GM18502 (cell line): Measurements from ENCODE around the gene GABARAP.

Experiments
- ATAC-seq: cut with Tn5 transposase; IDR thresholded peaks from one replicate; pipeline ENCODE4 v1.9.1; 2021; ENCODE audit warnings: mild to moderate bottlenecking; ENCODE audit not compliant: unreplicated experiment, poor library complexity

Gene GABARAP

DNA sequence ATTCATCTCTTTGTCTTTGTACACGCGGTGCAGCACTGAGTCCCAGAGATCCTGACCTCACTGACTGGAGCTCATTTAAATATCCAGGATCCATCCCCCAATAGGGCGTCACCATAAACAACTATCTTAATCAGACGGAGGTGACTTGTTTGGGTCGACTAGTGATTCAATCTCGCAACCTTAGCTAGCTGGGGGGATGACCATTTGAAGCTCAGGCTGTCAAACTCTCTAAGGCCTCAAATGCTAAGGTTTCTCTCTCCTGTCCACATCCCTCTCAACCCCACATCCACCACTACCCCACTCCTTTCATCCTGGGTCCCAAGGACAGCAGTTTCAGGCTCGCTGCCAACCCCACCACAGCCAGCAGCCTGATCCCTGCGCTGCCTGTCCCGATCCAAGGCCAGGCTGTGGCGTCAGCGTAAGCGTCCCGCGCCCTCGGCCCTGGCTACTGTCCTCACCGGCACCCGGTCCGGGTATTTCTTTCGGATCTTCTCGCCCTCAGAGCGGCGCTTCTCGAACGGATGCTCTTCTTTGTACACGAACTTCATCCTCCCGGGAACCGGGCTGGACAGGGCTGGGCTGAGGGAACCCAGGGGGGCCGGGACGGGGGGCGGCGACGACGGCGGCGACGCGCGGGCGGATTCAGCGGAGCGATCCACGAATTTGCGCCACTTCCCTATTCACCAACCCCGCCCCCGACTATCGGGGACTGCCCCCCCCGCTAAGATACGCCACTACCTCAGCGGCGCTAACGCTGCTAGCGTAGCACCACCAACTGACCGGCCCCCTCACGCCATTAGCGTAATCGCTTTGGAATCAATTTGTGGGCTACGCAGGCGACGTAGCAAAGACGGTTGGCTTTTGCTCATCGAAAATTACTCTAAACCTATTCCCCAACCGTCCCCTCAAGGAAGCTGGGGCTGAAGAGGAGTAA is at the start of gene GABARAP:
Gene GABARAP (minus strand): TSS at position 667 of the 934 bp plus-strand sequence. CDS start 119 bp downstream, at position 548.
- ATAC-seq = peak; percentile 35

DNA sequence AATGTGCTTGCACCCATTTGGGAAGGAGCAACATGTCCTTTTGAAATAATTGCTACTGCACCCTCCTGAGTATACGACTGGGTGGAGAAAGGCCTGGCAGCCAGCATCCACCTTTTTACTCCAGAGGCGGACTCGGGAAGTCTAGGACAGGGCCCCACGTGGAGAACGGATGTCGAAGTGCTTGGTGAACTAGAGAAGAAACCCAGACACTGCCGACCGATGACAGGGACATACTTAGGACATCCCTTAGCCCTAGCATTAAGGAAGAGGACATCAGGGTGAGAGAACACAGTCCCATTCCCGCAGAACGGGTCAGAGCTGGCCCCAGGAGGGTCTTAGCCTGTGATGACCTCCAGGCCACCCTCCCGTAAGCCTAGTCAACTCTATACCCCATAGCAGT is 48.4 kb upstream of the GABARAP start:
- ATAC-seq = no peak

DNA sequence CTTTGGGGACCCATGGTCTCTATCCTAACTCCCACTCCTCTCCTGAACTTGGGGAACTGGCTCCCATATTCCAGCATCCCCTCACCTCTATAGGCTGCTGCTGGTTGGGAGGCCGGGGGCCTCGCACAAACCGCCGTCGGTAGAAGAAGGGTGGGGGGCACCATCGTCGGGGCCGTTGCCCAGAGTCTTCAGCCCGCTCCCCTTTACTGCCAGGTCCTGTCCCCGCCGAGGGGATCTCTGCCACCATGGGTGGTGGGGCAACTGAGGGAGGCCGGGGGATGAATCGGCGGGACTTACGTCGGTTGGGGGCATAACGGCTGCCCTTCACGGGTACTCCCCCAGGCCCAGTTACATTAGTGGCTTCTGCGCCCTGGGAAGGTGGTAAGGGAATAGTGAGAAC is 47.9 kb upstream of the GABARAP start:
- ATAC-seq = no peak

DNA sequence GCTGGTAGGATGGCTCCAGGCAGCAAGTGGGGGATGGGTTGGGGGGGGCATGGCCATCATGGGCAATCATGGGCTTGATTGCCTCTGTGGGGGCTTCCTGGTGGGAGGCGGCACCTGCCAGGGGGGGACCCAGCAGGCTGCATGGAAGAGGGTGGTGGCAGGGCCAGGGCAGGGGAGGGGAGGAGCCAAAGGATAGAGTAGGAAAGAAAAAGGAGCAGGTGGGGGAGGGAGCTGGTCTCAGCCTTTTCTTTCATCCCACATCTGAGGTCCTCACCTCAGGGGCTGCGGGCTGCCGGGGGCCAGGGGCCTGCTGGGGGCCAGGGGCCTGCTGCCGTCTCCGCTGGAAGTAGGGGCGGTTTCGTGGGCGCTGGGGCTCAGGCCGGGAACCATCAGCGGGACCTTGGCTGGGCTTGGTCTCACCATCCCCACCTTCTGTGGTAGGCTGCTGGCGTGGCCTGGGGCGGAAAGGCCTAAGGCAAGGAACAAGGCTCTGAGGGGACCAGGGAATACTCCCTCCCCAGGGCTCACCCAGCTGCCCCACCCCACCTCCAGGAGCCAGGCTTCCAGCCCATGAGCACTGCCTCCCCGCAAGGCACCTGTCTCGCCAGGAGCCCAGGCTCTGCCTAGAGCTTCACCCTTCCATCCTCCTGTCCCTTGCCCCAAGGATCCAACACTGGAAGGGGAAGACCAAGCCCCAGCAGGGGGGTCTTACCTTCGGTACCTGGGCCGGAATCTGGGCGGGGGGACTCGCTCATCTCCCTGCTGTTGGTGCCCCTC is 47.2 kb upstream of the GABARAP start:
- no peak for ATAC-seq

DNA sequence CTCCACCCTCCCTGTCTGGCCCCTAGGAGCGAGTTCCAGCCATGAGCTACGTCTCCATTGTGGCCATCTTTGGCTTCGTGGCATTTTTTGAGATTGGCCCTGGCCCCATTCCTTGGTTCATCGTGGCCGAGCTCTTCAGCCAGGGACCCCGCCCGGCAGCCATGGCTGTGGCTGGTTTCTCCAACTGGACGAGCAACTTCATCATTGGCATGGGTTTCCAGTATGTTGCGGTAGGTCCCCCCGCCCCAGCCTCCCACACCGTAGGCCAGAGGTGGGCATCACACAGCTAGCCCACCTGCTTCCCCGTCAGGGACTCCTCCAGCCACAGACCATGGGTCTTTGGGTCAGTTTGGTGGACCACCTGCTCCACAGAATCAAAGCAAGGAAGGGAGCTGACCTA is 43.4 kb upstream of the GABARAP start:
- no peak for ATAC-seq

DNA sequence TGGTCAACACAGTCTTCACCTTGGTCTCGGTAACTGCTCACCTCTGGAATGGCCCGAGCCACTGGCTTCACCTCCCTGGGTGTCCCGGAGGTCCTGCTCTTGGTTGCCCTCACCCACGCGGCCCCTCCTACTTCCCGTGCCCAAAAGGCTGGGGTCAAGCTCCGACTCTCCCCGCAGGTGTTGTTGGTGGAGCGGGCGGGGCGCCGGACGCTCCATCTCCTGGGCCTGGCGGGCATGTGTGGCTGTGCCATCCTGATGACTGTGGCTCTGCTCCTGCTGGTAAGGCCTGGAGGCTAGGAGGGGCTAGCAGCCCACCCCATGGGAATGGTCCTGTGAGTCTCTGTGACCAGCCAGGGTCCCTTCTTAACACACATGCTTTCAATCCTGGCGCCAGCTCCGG is 42.7 kb upstream of the GABARAP start:
- no peak for ATAC-seq

DNA sequence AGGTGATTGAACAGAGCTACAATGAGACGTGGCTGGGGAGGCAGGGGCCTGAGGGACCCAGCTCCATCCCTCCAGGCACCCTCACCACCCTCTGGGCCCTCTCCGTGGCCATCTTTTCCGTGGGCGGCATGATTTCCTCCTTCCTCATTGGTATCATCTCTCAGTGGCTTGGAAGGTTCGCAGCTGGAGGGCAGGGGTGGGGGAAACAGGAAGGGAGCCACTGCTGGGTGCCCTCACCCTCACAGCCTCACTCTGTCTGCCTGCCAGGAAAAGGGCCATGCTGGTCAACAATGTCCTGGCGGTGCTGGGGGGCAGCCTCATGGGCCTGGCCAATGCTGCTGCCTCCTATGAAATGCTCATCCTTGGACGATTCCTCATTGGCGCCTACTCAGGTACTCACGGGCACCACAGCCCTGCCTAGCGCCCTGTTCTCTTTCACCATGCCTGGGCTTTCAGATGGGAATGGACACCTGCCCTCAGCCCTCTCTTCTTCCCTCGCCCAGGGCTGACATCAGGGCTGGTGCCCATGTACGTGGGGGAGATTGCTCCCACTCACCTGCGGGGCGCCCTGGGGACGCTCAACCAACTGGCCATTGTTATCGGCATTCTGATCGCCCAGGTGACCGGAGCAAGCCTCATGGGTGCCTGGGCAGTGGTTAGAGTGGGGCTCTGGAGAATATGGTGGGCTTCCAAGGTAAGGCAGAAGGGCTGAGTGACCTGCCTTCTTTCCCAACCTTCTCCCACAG is 41.4 kb upstream of the GABARAP start:
- ATAC-seq = no peak

DNA sequence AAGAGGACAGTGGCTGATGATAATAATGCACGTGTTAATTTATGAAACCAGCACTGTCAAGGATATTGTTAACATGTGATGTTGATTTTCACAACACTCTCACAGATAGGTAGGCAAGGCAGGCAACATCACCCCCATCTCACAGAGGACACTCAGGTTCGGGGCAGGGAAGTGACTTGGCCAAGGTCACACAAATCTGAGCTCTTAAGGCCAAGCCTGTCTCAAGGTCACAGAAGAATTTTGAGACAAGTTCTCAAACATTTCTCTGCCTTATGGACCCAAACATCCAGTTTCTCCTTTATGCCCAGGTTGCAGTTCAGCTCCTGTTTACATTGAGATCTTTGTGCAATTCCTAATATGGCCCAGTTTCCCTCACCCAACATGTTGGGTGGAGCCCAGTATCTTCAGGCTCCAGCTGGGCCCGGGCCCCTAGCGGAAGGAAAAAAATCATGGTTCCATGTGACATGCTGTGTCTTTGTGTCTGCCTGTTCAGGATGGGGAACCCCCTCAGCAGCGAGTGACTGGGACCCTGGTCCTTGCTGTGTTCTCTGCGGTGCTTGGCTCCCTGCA is 40.6 kb upstream of the GABARAP start:
- ATAC-seq = no peak

DNA sequence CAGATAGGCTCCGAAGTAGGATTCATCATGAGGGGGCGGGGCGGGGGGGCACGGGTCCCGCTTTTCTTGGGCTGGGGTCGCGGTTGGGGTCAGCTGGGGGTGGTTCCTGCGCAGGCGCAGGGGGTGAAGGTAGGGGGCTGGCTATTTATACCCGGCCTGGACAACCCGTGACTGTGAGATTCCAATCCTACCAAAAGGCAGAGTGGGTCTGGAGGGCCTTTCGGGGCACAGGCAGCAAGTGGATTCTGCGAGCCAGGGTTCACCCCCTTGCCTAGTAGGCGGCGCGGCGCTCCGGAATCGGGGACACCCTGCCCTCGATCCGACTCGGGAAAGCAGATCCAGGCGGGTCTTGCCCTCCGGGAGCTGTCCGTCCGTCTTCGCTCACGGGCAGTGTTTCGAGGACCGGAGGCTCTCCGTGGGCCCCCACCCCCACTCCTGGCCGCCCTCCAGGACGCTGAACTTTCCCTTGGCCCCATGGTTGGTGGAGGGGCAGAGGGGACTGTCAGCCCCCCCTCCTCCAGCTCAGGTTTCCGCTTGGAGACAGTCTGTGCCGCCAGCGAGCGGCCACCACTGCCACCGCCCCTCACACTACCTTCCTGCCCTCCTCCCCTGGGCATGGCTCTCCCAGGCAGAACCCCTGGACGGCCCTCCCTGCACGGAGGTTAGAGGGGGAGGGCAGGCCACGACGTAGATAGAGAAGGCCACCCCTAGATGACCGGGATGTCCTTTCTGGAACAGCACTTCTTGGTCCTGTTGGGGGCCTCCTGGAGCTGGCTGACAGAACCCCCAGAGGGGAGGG is 39.9 kb upstream of the GABARAP start:
- no peak for ATAC-seq

DNA sequence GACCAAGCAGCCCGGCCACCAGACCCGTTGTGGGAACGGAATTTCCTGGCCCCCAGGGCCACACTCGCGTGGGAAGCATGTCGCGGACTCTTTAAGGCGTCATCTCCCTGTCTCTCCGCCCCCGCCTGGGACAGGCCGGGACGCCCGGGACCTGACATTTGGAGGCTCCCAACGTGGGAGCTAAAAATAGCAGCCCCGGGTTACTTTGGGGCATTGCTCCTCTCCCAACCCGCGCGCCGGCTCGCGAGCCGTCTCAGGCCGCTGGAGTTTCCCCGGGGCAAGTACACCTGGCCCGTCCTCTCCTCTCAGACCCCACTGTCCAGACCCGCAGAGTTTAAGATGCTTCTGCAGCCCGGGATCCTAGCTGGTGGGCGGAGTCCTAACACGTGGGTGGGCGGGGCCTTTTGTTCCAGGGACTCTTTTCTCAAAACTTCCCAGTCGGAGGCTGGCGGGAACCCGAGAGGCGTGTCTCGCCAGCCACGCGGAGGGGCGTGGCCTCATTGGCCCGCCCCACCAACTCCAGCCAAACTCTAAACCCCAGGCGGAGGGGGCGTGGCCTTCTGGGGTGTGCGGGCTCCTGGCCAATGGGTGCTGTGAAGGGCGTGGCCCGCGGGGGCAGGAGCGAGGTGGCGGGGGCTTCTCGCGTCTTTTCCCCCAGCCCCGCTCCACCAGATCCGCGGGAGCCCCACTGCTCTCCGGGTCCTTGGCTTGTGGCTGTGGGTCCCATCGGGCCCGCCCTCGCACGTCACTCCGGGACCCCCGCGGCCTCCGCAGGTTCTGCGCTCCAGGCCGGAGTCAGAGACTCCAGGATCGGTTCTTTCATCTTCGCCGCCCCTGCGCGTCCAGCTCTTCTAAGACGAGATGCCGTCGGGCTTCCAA is 39.1 kb upstream of the GABARAP start, which contains the start of gene SLC2A4:
Gene SLC2A4 (plus strand): TSS at position 645 of the 879 bp plus-strand sequence. CDS start 217 bp downstream, at position 862.
- ATAC-seq = peak; percentile 58

DNA sequence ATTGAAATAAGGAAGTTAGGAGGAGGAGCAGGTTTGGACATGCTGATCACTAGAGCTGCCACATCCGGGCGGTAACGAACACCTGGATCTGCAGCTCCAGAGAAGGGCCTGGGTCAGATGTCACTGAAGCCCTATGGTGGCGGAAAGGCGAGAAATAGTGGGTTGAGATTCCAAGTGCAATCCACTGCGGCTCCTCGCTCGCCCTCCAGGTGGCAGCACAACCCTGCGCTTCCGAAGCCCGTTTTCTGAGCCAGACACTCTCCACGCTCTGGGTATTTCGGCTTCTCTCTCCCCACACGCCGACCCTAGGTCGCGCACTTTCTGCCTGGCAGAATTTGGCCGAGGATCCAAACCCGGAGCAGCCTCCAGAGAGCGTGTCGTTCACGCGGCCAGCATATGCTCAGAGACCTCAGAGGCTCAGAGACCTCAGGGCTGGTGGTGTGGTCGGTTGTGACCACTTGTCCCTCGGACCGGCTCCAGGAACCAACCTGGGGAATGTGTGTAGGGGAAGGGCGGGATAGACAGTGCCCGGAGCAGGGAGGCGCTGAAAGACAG is 38.3 kb upstream of the GABARAP start:
- ATAC-seq = peak; percentile 62

DNA sequence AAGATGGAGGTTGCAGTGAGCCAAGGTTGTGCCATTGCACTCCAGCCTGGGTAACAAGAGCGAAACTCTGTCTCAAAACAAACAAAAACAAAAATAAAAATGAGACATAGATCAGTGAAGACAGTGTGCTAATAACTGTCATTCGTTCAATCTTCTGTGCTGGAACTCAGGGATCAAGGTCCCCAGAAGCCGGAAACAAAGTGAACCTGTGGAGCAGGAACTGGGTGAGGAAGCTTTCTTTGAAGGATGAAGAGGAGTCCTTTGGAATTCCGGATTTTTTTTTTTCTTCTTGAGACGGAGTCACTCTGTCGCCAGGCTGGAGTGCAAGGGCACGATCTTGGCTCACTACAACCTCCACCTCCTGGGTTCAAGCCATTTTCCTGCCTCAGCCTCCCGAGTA is 37.2 kb upstream of the GABARAP start:
- ATAC-seq = no peak

DNA sequence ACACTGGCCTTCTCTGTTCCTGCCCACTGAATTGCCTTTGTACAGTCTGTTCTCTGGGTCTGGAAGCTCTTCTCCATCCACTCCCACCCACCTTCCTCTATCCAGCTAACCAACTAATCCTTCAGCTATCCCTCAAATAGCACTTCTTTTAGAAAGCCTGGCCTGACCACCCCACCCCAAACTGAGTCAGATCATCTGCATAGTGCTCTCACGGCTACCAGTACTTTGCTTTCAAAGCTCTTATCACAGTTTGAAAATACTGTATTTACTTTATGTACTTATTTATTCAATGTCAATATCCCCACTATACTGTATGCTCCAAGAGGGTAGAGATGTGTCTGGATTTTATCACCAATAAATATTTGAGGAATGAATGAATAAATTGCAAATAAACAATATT is 24.5 kb upstream of the GABARAP start:
- ATAC-seq = no peak

DNA sequence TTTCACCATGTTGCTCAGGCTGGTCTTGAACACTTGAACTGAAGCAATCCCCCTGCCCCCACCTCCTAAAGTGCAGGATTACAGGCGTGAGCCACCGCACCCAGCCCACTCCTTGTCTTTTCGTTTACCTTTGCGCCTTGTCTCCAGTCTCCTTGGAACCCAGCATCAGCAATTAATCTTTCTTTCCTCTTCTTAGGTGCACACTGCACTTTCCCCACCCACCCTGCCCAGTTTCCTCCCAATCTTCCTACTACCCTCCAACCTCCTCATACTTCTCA is 21.5 kb upstream of the GABARAP start:
- no peak for ATAC-seq

DNA sequence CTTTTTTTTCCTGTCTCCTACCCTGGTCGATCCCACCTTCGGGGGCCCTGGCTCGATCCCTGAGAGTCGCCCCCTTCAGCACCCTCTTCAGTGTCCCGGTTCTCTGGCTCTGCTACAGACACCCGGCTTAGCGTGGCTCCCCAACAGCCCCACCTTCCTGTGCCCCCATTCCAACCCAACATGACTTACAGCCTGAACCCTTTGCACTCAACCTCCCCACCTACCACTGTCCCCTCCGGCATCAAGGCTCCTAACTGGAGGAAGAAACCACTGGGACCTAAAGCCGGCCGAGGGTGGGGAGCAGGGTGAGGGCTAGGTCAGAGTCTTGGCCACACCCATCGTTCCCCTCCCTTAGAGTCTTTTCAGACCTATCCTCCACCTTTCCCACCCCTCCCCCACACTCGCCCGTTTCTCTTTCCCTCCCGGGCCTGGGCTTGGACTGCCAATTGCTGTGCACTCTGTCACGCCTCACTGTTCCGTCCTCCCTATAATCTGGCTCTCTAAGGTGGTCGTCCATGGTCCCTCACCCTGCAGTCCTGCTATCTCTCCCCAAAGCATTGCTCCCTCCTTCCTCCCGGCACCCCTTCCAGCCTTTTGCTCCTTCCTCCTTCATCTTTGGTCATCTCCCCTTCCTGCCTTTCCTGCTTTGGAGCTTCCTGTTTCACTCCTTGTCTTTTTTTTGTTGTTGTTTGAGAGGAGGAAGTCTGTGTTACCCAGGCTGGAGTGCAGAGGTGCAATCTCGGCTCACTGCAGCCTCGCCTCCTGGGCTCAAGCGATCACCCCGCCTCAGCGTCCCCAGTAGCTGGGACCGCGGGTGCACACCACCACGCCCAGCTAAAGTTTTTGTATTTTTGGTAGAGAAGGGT is 20.9 kb upstream of the GABARAP start:
- no peak for ATAC-seq

DNA sequence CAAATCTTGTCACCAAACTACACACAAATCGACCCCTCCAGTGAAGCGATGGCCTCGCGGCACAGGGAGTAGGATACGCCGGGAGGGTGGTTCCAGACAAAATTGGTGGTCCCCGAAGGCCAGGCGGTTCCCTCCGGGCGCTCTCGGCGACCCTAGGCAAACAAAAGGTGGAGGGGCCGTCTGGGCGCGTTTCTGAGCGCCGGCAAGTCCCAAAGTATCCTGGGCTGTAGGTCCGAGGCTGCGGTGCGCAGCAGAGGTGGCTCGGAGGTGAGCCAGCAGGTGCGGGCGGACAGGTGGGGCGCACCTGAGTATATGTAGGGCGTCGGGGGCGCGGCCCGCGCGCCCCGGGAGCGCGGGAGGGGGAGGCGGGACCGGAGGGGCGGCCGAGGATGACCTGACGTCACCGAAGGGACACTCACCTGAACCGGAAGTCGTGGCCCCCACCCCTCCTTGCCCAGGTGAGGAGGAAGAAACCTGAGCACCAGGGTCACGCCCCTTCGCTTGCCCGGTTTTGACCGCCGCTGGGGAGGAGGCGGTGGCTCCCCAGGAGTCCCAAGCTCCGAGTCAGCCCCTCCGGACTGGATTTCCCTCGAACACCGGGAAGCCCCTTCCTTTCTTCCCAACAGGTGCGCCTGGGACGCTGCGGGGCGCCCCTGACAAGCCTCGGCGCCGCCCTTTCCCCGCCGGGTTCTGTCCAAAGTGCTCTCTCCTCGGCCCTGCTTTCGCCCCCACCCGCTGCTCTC is 20.1 kb upstream of the GABARAP start, which contains the start of gene CLDN7:
Gene CLDN7 (minus strand): TSS at position 287 of the 743 bp plus-strand sequence. CDS start 435 bp downstream, outside the sequence.
- ATAC-seq = no peak
